ENCODE measurements around the gene MRPL18.
"Not testable (repeated sequence)": the region's sequence is repeated elsewhere in the genome, so short reads cannot be mapped to it uniquely, and the experiment has no call there.

Gene MRPL18

GRCh38 chr6:159816775-159817174, 26.5 kb downstream of the MRPL18 start:
- not testable (repeated sequence) for DNase-seq (ENCODE audit: low read depth in 2 of 2)

- DNase-seq (ENCODE audit: low read depth in 2 of 2): no peak
These were observed 27.9 kb downstream of the MRPL18 start for GRCh38 chr6:159817951-159818739.

GRCh38 chr6:159819098-159819497, 28.8 kb downstream of the MRPL18 start:
- DNase-seq (ENCODE audit: low read depth in 2 of 2): no peak

GRCh38 chr6:159819932-159820640, 29.8 kb downstream of the MRPL18 start:
- DNase-seq (ENCODE audit: low read depth in 2 of 2): no peak

- no peak for DNase-seq (ENCODE audit: low read depth in 2 of 2)
These were observed 30.9 kb downstream of the MRPL18 start for GRCh38 chr6:159821122-159821521.

- DNase-seq (ENCODE audit: low read depth in 2 of 2): no peak
These were observed 31.5 kb downstream of the MRPL18 start for GRCh38 chr6:159821726-159822125.

GRCh38 chr6:159823953-159824352, 33.7 kb downstream of the MRPL18 start:
- no peak for DNase-seq (ENCODE audit: low read depth in 2 of 2)

- DNase-seq (ENCODE audit: low read depth in 2 of 2): not testable (repeated sequence)
These were observed 34.4 kb downstream of the MRPL18 start for GRCh38 chr6:159824690-159825089.

GRCh38 chr6:159826004-159826403, 35.7 kb downstream of the MRPL18 start:
- no peak for DNase-seq (ENCODE audit: low read depth in 2 of 2)

GRCh38 chr6:159826968-159827647, 36.8 kb downstream of the MRPL18 start:
- DNase-seq (ENCODE audit: low read depth in 2 of 2): no peak

GRCh38 chr6:159828074-159828473, 37.8 kb downstream of the MRPL18 start:
- DNase-seq (ENCODE audit: low read depth in 2 of 2): no peak

- no peak for DNase-seq (ENCODE audit: low read depth in 2 of 2)
These were observed 39.3 kb downstream of the MRPL18 start for GRCh38 chr6:159829526-159829925.

- no peak for DNase-seq (ENCODE audit: low read depth in 2 of 2)
These were observed 40.5 kb downstream of the MRPL18 start for GRCh38 chr6:159830501-159831372.

GRCh38 chr6:159831373-159831679, 41.1 kb downstream of the MRPL18 start:
- DNase-seq (ENCODE audit: low read depth in 2 of 2): no peak

GRCh38 chr6:159832946-159833345, 42.7 kb downstream of the MRPL18 start:
- DNase-seq (ENCODE audit: low read depth in 2 of 2): no peak

GRCh38 chr6:159833556-159833955, 43.3 kb downstream of the MRPL18 start:
- no peak for DNase-seq (ENCODE audit: low read depth in 2 of 2)

- DNase-seq (ENCODE audit: low read depth in 2 of 2): no peak
These were observed 43.8 kb downstream of the MRPL18 start for GRCh38 chr6:159833997-159834603.

- no peak for DNase-seq (ENCODE audit: low read depth in 2 of 2)
These were observed 46.6 kb downstream of the MRPL18 start for GRCh38 chr6:159836718-159837490.

- DNase-seq (ENCODE audit: low read depth in 2 of 2): no peak
These were observed 47.2 kb downstream of the MRPL18 start for GRCh38 chr6:159837511-159837910.

GRCh38 chr6:159838020-159838744, 47.9 kb downstream of the MRPL18 start:
- DNase-seq (ENCODE audit: low read depth in 2 of 2): no peak

Data from stimulated activated CD8-positive, alpha-beta memory T cell treated with anti-CD3 and anti-CD28 coated beads, Interleukin-2, amount 100 ng/mL, for 1 hour (primary cell).